Pancreas (tissue), 10 donors: ENCODE data around the gene MYO15B. TPM values are rescaled to one million over a fixed set of nuclear protein-coding genes. Genes with fewer than 3 reads are reported as not detected.

Experiments
- ATAC-seq, 4 donors: fragments of 200-7000 bp; cut with Tn5 transposase; one replicate each; pipeline versions ENCODE4 v1.8.0 to v1.9.1; 2020; ENCODE audit warnings: mild to moderate bottlenecking in 4 of 4, moderate library complexity in 4 of 4
- DNase-seq, 6 donors: peaks; one replicate each; pipeline ENCODE4 v3.0.0-alpha.2; 2020
- FAIRE-seq: peaks from 2 replicates; lab custom pipeline; 2012; peaks lifted over from hg19 to GRCh38; lab: Jason Lieb, UNC
- H3K27ac ChIP-seq, 4 donors: fragments of 200-600 bp; sonication (generic); 1 replicate in 3 of 4; 2 replicates in 1 of 4; pipeline versions ENCODE4 v1.5.0 to v1.8.0; 2020
- H3K27me3 ChIP-seq, 4 donors: fragments of 200-600 bp; one replicate each; pipeline ENCODE4 v1.8.0; 2021
- H3K36me3 ChIP-seq, 3 donors: fragments of 200-600 bp; sonication (generic) in 1 of 3; one replicate each; pipeline versions ENCODE4 v1.5.0 to v1.8.0; 2020 to 2021
- H3K4me1 ChIP-seq, 3 donors: fragments of 200-600 bp; one replicate each; pipeline ENCODE4 v1.8.0; 2021
- H3K4me3 ChIP-seq, 4 donors: fragments of 200-600 bp; sonication (generic) in 2 of 4; one replicate each; pipeline versions ENCODE4 v1.5.0 to v1.8.0; 2020 to 2021
- H3K9me3 ChIP-seq, 4 donors: fragments of 200-600 bp; one replicate each; pipeline ENCODE4 v1.8.0; 2021
- CTCF ChIP-seq, 4 donors: fragments of 200-600 bp; sonication (generic) in 3 of 4; IDR thresholded peaks; one replicate each; pipeline versions ENCODE4 v1.5.0 to v1.8.0; 2021; ENCODE audit warnings: antibody characterized with exemption in 4 of 4
- WGBS, 2 donors: extraction: QIAGEN DNeasy Blood & Tissue Kit; methylation state at CpG; one replicate each; pipeline ENCODE4 v1.1.7; 2013; 5-methylcytosine and 5-hydroxymethylcytosine counted together
- intact Hi-C, 3 donors: fragments of 100-400 bp; cut with DNase I; formaldehyde crosslinking; loops; one replicate each; pipeline versions ENCODE4 v1.11.1 to v1.14.2; 2022
- polyA plus RNA-seq, 2 donors: library from polyadenylated mRNA; stranded (reverse); fragments of 200-250 nt; gene quantifications; one replicate each; pipeline ENCODE4 v1.2.3, GENCODE V29; 2013
- total RNA-seq, 6 donors: library from RNA; stranded (reverse); fragmentation: NEBNext Ultra II Directional in 4 of 6; extraction: Animal tissue kit (Norgen Biotek cat#: 25700) in 4 of 6; gene quantifications; one replicate each; pipeline versions ENCODE4 v1.2.1 to v1.2.4, GENCODE V29; 2021 to 2023
- donor health status: healthy with polysubstance abuse.
- donor health status: DM: no; HTN: no; CAD: no; lungs with moderate emphysema.
- donor health status: DM: no; HTN: no; CAD: no.
- donor health status: control.
- donor health status: control.
- donor health status: Bipolar disorder and iron deficiency.
- donor health status: DM: yes; HTN: yes; CAD: no.
- donor health status: DM: no; HTN: no; CAD: no.
- donor health status: DM: no; HTN: no; CAD: no.
- donor health status: DM: yes; HTN: yes; CAD: no.

The MYO15B gene
- total and polyA plus RNA-seq, 8 donors, result 25.9 to 325 (median 47.1) TPM

- peaks cover 8 to 12% (median 10%) of the 10 kb centered on the region in 3 donors for H3K4me1 ChIP-seq
- H3K9me3 ChIP-seq, result no peaks in the 10 kb centered on the region
- H3K4me3 ChIP-seq, result no peak overlapping the region
- no peak for ATAC-seq
- no peak overlapping the region for H3K27ac ChIP-seq
- peaks cover 0 to 62% (median 34%) of the 10 kb centered on the region in 3 donors for H3K36me3 ChIP-seq
- WGBS, 2 donors, result 93 to 94% methylated on average over 11 of the region's 11 CpGs
- no peak for TF ChIP-seq CTCF (IDR thresholded peaks at IDR 0.05)
- no peak for FAIRE-seq
- intact Hi-C loops, result no loop called here
- DNase-seq, result no peak
- H3K27me3 ChIP-seq, result no peaks in the 10 kb centered on the region
Observed at GRCh38 chr17:75564195-75564594, 23.4 kb upstream of the MYO15B start.

- H3K36me3 ChIP-seq, result peaks cover 0 to 68% (median 34%) of the 10 kb centered on the region in 3 donors
- DNase-seq (no peak), ATAC-seq (no peak), FAIRE-seq (no peak)
- no peak overlapping the region for H3K4me3 ChIP-seq
- H3K27ac ChIP-seq, result no peak overlapping the region
- 90 to 93% methylated on average over 7 of the region's 7 CpGs for WGBS, 2 donors
- no peaks in the 10 kb centered on the region for H3K9me3 ChIP-seq
- intact Hi-C loops, result no loop called here
- no peak for TF ChIP-seq CTCF (IDR thresholded peaks at IDR 0.05)
- peaks cover under 1 to 3% (median 1%) of the 10 kb centered on the region in 3 donors for H3K4me1 ChIP-seq
- H3K27me3 ChIP-seq, result no peaks in the 10 kb centered on the region
Observed at GRCh38 chr17:75565066-75565465, 22.5 kb upstream of the MYO15B start.

GRCh38 chr17:75565618-75566017, 22.0 kb upstream of the MYO15B start:
- Histone ChIP-seq H3K27ac (no peak overlapping the region), H3K9me3 (no peaks in the 10 kb centered on the region), H3K4me3 (no peak overlapping the region), H3K36me3 (peaks cover 0 to 72% (median 40%) of the 10 kb centered on the region in 3 donors), H3K4me1 (no peaks in the 10 kb centered on the region), H3K27me3 (no peaks in the 10 kb centered on the region)
- no peak for TF ChIP-seq CTCF (IDR thresholded peaks at IDR 0.05)
- DNase-seq, result no peak
- ATAC-seq, result no peak
- FAIRE-seq, result no peak
- intact Hi-C loops, result no loop called here
- WGBS, 2 donors, result 88 to 94% methylated on average over 6 of the region's 6 CpGs

GRCh38 chr17:75566416-75566815, 21.2 kb upstream of the MYO15B start:
- DNase-seq, result no peak
- no peak for ATAC-seq
- Histone ChIP-seq H3K4me1 (no peaks in the 10 kb centered on the region), H3K27me3 (no peaks in the 10 kb centered on the region), H3K4me3 (no peak overlapping the region), H3K9me3 (no peaks in the 10 kb centered on the region), H3K36me3 (peaks cover 0 to 80% (median 48%) of the 10 kb centered on the region in 3 donors), H3K27ac (no peak overlapping the region)
- intact Hi-C loops, result no loop called here
- FAIRE-seq, result no peak
- WGBS, 2 donors, result 72 to 79% methylated on average over 6 of the region's 6 CpGs
- no peak for TF ChIP-seq CTCF (IDR thresholded peaks at IDR 0.05)

GRCh38 chr17:75566834-75567233, 20.8 kb upstream of the MYO15B start:
- H3K4me1 ChIP-seq, result no peaks in the 10 kb centered on the region
- H3K36me3 ChIP-seq, result peaks cover 0 to 84% (median 49%) of the 10 kb centered on the region in 3 donors
- WGBS, 2 donors, result 93 to 97% methylated on average over 5 of the region's 5 CpGs
- TF ChIP-seq CTCF (IDR thresholded peaks at IDR 0.05), result no peak
- no peaks in the 10 kb centered on the region for H3K27me3 ChIP-seq
- ATAC-seq, result no peak
- no peak overlapping the region for H3K27ac ChIP-seq
- FAIRE-seq, result no peak
- DNase-seq, result no peak
- no peaks in the 10 kb centered on the region for H3K9me3 ChIP-seq
- intact Hi-C loops, result no loop called here
- no peak overlapping the region for H3K4me3 ChIP-seq
